ENCODE data around the gene PCGF5.
"Not testable (repeated sequence)": the region's sequence is repeated elsewhere in the genome, so short reads cannot be mapped to it uniquely, and the experiment has no call there.

PCGF5 gene

GRCh38 chr10:91226093-91226492 lies 5.6 kb downstream of the PCGF5 start:
- DNase-seq, result peak; percentile 21 to 54
- TF ChIP-seq POLR2A (IDR thresholded peaks at IDR 0.05; ENCODE audit: low read length) (no peak), GATA1 (IDR thresholded peaks at IDR 0.05; ENCODE audit: low read depth, low read length) (no peak)

DNA sequence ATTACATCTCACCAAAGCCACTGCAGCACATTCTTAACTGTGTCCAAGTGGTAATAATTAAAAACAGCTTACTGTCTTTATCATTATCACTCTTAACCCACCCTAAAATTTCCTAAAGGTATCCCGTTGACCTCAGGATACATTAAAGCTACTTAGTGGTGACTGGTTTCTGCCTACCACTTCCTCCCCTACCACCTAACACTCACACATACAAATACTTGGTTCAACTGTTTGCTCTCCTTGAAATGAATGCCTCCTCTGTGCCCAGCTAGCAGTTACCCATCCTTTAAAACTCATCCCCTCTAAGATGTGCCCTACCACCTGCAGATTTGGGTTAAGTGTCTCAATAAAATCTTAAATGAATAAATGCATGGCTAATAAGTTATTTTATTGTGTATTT lies 7.1 kb downstream of the PCGF5 start:
- TF ChIP-seq POLR2A (IDR thresholded peaks at IDR 0.05; ENCODE audit: low read length), result no peak
- no peak for TF ChIP-seq GATA1 (IDR thresholded peaks at IDR 0.05; ENCODE audit: low read depth, low read length)
- DNase-seq, result no peak

DNA sequence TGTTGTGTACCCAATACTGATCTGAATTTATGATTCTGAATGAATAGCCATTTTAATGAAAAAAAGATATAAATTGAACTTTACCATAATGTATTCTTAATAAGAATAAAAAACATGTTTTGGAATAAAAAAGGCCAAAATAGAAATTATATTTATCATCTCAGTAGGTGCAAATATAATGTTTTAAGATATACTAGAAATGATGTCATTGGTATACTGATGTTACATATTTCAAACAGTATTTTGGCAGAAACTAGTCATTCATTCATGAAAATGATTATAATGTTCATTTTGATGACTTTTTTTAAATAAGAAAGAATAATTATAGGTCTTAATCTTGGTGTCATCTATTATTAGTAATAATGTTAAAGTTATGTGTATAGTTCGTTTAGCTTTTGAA lies 9.2 kb downstream of the PCGF5 start:
- no peak for DNase-seq
- TF ChIP-seq POLR2A (IDR thresholded peaks at IDR 0.05; ENCODE audit: low read length), result no peak
- TF ChIP-seq GATA1 (IDR thresholded peaks at IDR 0.05; ENCODE audit: low read depth, low read length), result no peak

GRCh38 chr10:91238191-91238590 lies 17.7 kb downstream of the PCGF5 start:
- no peak for DNase-seq

GRCh38 chr10:91239789-91240188 lies 19.3 kb downstream of the PCGF5 start:
- DNase-seq, result no peak
- TF ChIP-seq GATA1 (IDR thresholded peaks at IDR 0.05; ENCODE audit: low read depth, low read length) (no peak), POLR2A (IDR thresholded peaks at IDR 0.05; ENCODE audit: low read length) (no peak)

More at GRCh38 chr10:91238191-91238590, 17.7 kb downstream of the PCGF5 start:
- TF ChIP-seq POLR2A (IDR thresholded peaks at IDR 0.05; ENCODE audit: low read length) (no peak), GATA1 (IDR thresholded peaks at IDR 0.05; ENCODE audit: low read depth, low read length) (no peak)

GRCh38 chr10:91242940-91243339 lies 22.5 kb downstream of the PCGF5 start:
- DNase-seq, result peak in 1 of 2 experiments; percentile 17
- TF ChIP-seq GATA1 (IDR thresholded peaks at IDR 0.05; ENCODE audit: low read depth, low read length), result no peak
- TF ChIP-seq POLR2A (IDR thresholded peaks at IDR 0.05; ENCODE audit: low read length), result no peak

DNA sequence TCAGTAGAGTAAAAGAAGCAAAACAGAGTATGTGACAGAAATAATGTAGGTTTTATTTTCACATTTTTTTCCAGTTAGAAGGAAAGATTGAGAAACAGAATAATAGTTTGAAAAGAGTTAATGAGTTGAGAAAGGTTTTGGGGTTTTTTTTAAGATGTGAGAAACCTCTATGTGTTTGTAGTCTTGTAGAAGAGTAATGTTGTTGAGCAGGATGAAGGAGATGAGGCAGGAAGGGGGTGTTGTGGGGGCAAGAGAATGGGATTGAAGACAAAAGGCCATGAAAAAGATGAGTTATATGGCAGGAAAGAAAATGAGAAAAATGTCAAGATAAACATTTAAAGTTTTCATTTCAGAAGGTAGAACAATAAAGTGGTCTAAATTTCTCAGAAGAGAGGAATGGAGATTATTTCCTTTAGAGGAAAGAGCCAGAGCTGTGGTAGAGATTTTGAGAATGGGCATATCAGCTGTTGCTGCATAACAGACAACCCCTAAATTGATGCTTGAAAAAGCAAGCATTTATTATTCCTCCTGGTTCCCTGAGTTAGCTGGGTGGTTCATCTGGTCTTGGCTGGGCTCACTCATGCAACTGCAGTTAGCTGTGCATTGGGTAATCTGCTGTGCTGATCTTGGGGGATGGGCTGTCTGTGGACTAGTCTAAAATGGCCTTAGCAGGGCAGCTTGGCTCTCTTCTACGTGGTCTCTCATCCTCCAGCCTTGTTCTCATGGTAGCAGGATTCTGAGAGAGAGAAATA lies 27.1 kb downstream of the PCGF5 start:
- TF ChIP-seq POLR2A (IDR thresholded peaks at IDR 0.05; ENCODE audit: low read length), result no peak
- TF ChIP-seq GATA1 (IDR thresholded peaks at IDR 0.05; ENCODE audit: low read depth, low read length), result peak; percentile 57
- peak; percentile 44 to 56 for DNase-seq

DNA sequence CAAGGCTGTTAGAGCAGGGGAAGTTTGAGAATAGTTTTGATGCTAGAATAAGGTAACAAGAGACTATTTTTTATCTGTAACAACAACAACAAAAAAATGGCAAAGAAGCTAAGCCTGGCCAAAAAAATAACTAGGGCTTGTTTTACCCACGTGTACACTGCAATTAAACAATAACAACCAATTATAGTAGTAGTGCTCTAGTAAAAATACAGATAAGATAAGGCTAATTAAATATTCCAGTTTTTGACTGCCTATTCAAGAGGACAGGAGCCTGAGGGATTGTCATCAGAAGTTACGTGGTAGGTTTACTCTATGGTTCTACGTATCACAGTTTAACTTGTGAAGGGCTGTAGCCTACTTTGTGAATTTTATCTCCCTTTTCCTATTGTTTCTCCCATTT lies 29.2 kb downstream of the PCGF5 start:
- no peak for TF ChIP-seq POLR2A (IDR thresholded peaks at IDR 0.05; ENCODE audit: low read length)
- no peak for TF ChIP-seq GATA1 (IDR thresholded peaks at IDR 0.05; ENCODE audit: low read depth, low read length)
- no peak for DNase-seq

- TF ChIP-seq GATA1 (IDR thresholded peaks at IDR 0.05; ENCODE audit: low read depth, low read length) (no peak), POLR2A (IDR thresholded peaks at IDR 0.05; ENCODE audit: low read length) (no peak)
- DNase-seq, result no peak
Observed at GRCh38 chr10:91250341-91250740, 29.9 kb downstream of the PCGF5 start.

- DNase-seq, result peak; percentile 69 to 82
- TF ChIP-seq GATA1 (IDR thresholded peaks at IDR 0.05; ENCODE audit: low read depth, low read length), result no peak
- TF ChIP-seq POLR2A (IDR thresholded peaks at IDR 0.05; ENCODE audit: low read length), result no peak
Observed at GRCh38 chr10:91251430-91252056, 31.1 kb downstream of the PCGF5 start.

DNA sequence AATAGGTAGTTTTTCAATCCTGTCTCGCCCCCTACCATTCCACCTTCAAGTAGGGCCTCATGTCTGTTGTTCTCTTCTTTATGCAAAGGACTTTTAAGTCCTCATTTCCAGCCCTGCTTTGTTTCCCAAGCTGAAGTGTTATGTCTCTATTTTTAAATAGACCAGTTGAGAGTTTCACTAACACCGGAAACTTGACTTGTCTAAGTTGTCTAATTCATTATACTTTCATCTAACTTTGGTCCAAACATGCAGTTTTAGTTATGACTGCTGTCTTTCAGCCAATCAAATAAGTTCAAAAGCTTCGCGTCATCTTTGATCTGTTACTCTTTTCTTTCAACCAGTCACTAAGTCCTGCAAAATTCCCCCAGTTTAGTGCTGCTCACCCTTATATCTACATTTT lies 32.8 kb downstream of the PCGF5 start:
- TF ChIP-seq POLR2A (IDR thresholded peaks at IDR 0.05; ENCODE audit: low read length) (no peak), GATA1 (IDR thresholded peaks at IDR 0.05; ENCODE audit: low read depth, low read length) (no peak)
- no peak for DNase-seq

DNA sequence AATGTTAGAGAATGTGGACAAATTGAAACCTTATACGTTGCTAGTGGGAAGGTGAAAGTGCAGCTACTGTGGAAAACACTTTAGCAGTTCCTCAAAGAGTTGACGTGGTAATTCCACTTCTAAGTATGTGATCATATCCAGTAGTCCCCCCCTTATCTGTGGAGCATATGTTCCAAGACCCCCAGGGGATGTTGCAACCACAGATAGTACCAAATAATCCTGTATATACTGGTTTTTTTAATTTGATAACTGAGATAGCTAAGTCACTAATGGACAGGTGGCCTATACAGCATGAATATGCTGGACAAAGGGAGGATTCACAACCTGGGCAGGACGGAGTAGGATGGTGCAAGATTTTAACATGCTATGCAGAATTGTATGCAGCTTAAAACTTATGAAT lies 36.8 kb downstream of the PCGF5 start:
- no peak for DNase-seq
- TF ChIP-seq GATA1 (IDR thresholded peaks at IDR 0.05; ENCODE audit: low read depth, low read length), result no peak
- TF ChIP-seq POLR2A (IDR thresholded peaks at IDR 0.05; ENCODE audit: low read length), result no peak

DNA sequence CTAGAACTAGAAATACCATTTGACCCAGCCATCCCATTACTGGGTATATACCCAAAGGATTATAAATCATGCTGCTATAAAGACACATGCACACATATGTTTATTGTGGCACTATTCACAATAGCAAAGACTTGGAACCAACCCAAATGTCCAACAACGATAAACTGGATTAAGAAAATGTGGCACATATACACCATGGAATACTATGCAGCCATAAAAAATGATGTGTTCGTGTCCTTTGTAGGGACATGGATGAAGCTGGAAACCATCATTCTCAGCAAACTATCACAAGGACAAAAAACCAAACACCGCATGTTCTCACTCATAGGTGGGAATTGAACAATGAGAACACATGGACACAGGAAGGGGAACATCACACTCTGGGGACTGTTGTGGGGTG lies 40.0 kb downstream of the PCGF5 start:
- not testable (repeated sequence) for DNase-seq

GRCh38 chr10:91271886-91272285 lies 51.4 kb downstream of the PCGF5 start:
- TF ChIP-seq POLR2A (IDR thresholded peaks at IDR 0.05; ENCODE audit: low read length), result no peak
- TF ChIP-seq GATA1 (IDR thresholded peaks at IDR 0.05; ENCODE audit: low read depth, low read length), result no peak
- DNase-seq, result no peak

DNA sequence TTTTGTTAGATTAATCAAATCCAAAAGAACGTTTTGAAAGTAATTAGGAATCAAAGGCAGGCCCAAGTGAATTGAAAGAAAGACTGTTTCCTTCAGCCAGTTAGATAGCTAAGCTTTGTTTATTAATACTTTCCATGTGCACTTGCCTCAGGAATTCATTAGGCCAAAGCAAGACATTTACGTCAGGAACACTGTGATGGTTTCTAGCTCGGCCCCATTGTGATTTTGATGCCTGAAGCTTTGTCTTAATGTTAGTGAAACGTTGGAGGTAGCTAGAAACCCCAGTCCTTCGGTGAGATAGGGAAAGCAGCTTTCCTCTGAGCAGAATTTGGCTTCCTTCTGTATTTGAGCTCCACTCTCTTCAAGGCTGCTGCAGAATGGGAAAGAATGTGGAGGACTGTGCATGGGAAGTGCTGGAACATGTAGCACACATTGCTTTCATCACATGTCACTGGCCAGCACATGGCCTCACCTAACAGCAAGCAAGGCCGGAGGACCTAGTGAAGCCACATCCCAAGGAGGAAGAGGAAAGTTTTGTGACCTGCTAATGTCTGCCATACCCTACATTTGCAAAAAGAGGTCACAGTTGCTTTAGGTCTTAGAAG lies 64.1 kb downstream of the PCGF5 start:
- TF ChIP-seq GATA1 (IDR thresholded peaks at IDR 0.05; ENCODE audit: low read depth, low read length), result no peak
- no peak for TF ChIP-seq POLR2A (IDR thresholded peaks at IDR 0.05; ENCODE audit: low read length)
- no peak for DNase-seq
